ENCODE results near the gene RERE. TPM values are rescaled to one million over a fixed set of nuclear protein-coding genes. Genes with fewer than 3 reads are reported as not detected.

RERE gene
- polyA plus RNA-seq, result 10 to 100 TPM; 14.0 to 24.4 TPM

DNA sequence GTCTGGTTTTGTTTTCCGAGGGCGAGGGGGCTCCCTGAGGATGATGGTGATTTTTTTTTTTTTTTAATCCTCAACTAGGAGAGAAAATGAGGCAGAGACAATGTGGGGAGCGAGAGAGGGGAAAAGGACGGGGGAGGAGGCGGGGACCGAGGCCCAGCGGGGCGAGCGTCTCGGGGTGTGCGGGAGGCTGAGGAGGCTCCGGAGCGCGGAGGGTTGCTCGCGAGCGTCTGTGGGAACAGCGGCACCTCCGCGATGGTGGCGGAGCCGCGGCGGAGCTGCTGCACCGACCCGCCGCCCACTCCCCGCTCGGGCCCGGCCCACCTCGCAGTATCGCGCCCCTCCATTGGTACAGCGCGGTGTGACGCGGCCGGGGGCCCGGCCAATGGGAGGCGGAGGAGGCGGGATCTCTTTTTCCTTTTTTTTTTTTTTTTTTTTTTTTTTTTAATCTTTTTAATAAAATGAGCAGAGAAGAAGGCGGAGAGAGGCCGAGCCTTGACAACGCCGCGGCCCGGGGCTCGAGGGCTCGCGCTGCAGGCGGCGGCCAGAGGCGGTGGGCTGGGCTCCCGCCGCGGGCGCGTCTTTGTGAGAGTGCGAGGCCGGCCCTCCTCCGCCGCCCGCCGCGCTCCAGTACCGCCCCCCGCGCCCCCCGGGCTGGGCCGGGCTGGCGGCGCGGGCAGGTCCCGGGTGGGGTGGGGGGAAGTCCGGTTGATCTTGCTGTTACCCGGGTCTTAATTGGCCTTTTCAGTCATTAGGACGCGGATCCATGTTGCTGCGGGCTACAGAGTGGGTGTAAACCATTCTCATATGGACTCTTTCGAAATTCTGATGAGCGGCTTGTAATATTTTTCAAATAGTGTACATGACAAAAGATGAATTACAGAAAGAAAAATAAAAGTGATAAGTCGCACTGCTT is at the start of gene RERE:
RERE (minus strand) TSS at position 229 of the 913 bp plus-strand sequence.
- H3K27me3 ChIP-seq (ENCODE audit: control insufficient read depth in 1 of 2, insufficient read depth in 2 of 2, low read length in 2 of 2), result no peaks in the 10 kb centered on the region
- H3K36me3 ChIP-seq (ENCODE audit: control insufficient read depth in 2 of 2, insufficient read depth in 2 of 2, low read length in 1 of 2), result no peaks in the 10 kb centered on the region
- H3K27ac ChIP-seq (ENCODE audit: low read depth in 2 of 2, low read length in 1 of 2), result peak within 1 kb of the TSS; percentile 99 to 100
- peaks cover 0 to 2% of the 10 kb centered on the region in 2 donors for H3K4me1 ChIP-seq (ENCODE audit: control insufficient read depth in 2 of 2, insufficient read depth in 2 of 2, low read length in 1 of 2)
- WGBS, 2 donors, result 1% methylated on average over 72 to 82 of the region's 82 CpGs
- no peaks in the 10 kb centered on the region for H3K9me3 ChIP-seq (ENCODE audit: control insufficient read depth in 2 of 2, insufficient read depth in 1 of 2, low read depth in 1 of 2, low read length in 1 of 2)
- H3K4me3 ChIP-seq (ENCODE audit: low read depth in 1 of 2, low read length in 2 of 2), result peak within 1 kb of the TSS; percentile 76 to 91

DNA sequence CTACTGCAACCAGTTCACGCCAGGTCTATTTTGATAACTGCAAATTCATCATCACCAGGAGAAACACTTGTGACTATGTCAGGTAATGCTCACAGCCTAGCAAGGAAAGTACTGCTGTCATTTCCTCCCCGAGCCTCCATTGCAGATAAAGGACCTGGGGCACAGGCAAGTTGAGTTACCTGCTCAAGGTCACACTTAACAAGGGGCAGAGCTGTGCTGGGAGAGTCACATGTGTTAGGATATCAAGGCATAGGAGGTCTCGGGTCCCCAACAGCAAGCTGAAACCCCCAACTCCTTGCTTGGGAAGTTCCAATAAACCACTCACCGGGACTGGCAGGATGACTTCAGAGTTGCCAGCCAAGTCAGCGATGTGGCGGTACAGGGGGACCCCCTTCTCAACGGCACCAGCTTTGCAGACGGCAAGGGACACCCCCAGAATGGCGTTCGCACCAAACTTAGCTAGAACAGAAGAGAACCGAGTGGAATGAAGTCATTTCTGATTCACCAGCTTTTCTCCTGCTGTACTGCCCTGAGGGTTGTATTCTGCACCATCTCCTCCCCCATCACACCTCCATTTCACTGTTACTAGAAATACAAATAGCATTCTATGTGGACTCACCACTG is 49.5 kb upstream of the RERE start:
- no peak overlapping the region for H3K4me3 ChIP-seq (ENCODE audit: low read depth in 1 of 2, low read length in 2 of 2)
- WGBS, 2 donors, result 77 to 78% methylated on average over 11 of the region's 11 CpGs
- H3K27me3 ChIP-seq (ENCODE audit: control insufficient read depth in 1 of 2, insufficient read depth in 2 of 2, low read length in 2 of 2), result no peaks in the 10 kb centered on the region
- peaks cover 2 to 6% of the 10 kb centered on the region in 2 donors for H3K4me1 ChIP-seq (ENCODE audit: control insufficient read depth in 2 of 2, insufficient read depth in 2 of 2, low read length in 1 of 2)
- peaks cover 67 to 71% of the 10 kb centered on the region in 2 donors for H3K36me3 ChIP-seq (ENCODE audit: control insufficient read depth in 2 of 2, insufficient read depth in 2 of 2, low read length in 1 of 2)
- H3K9me3 ChIP-seq (ENCODE audit: control insufficient read depth in 2 of 2, insufficient read depth in 1 of 2, low read depth in 1 of 2, low read length in 1 of 2), result no peaks in the 10 kb centered on the region
- peak overlapping the region in 1 of 2 donors; percentile 20 for H3K27ac ChIP-seq (ENCODE audit: low read depth in 2 of 2, low read length in 1 of 2)

DNA sequence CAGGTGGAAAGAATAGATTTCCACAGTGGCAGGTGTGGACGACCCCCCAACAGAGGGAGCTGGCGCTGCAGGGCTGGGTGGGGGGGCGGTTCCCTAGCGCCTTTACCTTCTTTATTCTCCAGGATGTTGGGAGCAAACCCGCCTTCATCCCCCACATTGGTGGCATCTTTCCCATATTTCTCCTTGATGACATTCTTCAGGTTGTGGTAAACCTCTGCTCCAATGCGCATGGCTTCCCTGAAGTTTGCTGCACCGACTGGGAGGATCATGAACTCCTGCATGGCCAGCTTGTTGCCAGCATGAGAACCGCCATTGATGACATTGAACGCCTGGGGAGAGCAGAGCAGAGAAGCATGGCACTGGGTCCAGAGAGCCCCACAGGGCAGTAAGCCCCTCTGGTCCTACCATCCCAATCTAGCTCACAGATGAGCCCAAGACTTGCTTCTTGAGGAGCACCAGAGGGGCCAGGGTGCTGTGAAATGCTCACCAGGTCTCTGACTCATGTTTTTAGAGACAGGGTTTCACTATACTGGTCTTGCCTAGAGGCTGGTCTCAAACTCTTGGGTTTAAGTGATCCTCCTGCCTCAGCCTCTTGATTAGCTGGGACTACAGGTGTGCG is 48.8 kb upstream of the RERE start:
- Histone ChIP-seq H3K27me3 (ENCODE audit: control insufficient read depth in 1 of 2, insufficient read depth in 2 of 2, low read length in 2 of 2) (no peaks in the 10 kb centered on the region), H3K4me3 (ENCODE audit: low read depth in 1 of 2, low read length in 2 of 2) (no peak overlapping the region), H3K36me3 (ENCODE audit: control insufficient read depth in 2 of 2, insufficient read depth in 2 of 2, low read length in 1 of 2) (peaks cover 62 to 68% of the 10 kb centered on the region in 2 donors), H3K27ac (ENCODE audit: low read depth in 2 of 2, low read length in 1 of 2) (no peak overlapping the region), H3K9me3 (ENCODE audit: control insufficient read depth in 2 of 2, insufficient read depth in 1 of 2, low read depth in 1 of 2, low read length in 1 of 2) (no peaks in the 10 kb centered on the region), H3K4me1 (ENCODE audit: control insufficient read depth in 2 of 2, insufficient read depth in 2 of 2, low read length in 1 of 2) (peaks cover under 1 to 2% of the 10 kb centered on the region in 2 donors)
- WGBS, 2 donors, result 85 to 92% methylated on average over 10 of the region's 10 CpGs

DNA sequence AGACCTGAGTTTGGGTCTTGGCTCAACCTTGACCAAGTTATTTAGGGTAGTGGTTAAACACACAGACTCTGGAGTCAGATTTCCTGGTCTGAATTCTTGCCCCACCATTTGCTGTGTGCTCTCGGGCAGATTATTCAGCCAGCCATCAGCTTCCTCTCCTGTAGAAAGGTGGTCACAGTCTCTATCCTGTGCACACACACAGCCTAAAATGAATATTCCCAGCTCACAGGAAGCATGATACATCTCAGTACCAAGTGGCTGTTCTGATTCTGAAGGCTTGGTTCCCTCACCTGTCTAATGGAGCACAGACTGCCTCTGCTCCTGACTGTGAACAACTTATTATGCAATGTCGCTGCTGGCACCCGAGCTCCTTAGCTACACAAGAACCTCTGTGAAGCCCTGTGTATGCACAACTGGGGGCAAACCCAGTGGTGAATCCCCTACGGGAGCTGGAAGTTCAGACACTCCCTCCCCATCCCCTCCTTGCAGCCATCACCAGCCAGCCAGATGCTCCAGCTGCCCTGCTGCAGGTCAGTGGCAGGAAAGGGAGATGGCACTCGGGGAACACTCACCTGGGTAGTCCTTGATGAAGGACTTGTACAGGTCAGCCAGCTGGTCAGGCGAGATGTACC is 47.4 kb upstream of the RERE start:
- Histone ChIP-seq H3K36me3 (ENCODE audit: control insufficient read depth in 2 of 2, insufficient read depth in 2 of 2, low read length in 1 of 2) (peaks cover 57 to 70% of the 10 kb centered on the region in 2 donors), H3K27ac (ENCODE audit: low read depth in 2 of 2, low read length in 1 of 2) (no peak overlapping the region), H3K27me3 (ENCODE audit: control insufficient read depth in 1 of 2, insufficient read depth in 2 of 2, low read length in 2 of 2) (no peaks in the 10 kb centered on the region), H3K9me3 (ENCODE audit: control insufficient read depth in 2 of 2, insufficient read depth in 1 of 2, low read depth in 1 of 2, low read length in 1 of 2) (no peaks in the 10 kb centered on the region), H3K4me3 (ENCODE audit: low read depth in 1 of 2, low read length in 2 of 2) (no peak overlapping the region), H3K4me1 (ENCODE audit: control insufficient read depth in 2 of 2, insufficient read depth in 2 of 2, low read length in 1 of 2) (peaks cover 0 to 2% of the 10 kb centered on the region in 2 donors)
- WGBS, 2 donors, result 84 to 90% methylated on average over 6 of the region's 6 CpGs

DNA sequence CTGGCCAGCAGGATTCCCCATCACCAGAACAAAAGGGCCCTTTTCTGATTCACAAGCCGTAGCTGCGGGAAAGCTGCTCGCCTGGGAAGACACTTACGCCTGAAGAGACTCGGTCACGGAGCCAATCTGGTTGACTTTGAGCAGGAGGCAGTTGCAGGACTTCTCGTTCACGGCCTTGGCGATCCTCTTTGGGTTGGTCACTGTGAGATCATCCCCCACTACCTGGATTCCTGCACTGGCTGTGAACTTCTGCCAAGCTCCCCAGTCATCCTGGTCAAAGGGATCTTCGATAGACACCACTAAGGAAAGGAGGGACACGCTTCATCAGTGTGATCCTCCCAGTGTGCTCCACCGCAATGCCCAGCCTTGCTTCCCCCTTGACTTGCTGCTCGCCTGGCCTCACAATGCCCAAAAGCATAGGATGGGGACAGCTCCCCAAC is 46.4 kb upstream of the RERE start:
- 92 to 93% methylated on average over 13 of the region's 13 CpGs for WGBS, 2 donors
- Histone ChIP-seq H3K36me3 (ENCODE audit: control insufficient read depth in 2 of 2, insufficient read depth in 2 of 2, low read length in 1 of 2) (peaks cover 51 to 71% of the 10 kb centered on the region in 2 donors), H3K27ac (ENCODE audit: low read depth in 2 of 2, low read length in 1 of 2) (no peak overlapping the region), H3K9me3 (ENCODE audit: control insufficient read depth in 2 of 2, insufficient read depth in 1 of 2, low read depth in 1 of 2, low read length in 1 of 2) (no peaks in the 10 kb centered on the region), H3K4me1 (ENCODE audit: control insufficient read depth in 2 of 2, insufficient read depth in 2 of 2, low read length in 1 of 2) (peaks cover 0 to 2% of the 10 kb centered on the region in 2 donors), H3K27me3 (ENCODE audit: control insufficient read depth in 1 of 2, insufficient read depth in 2 of 2, low read length in 2 of 2) (no peaks in the 10 kb centered on the region), H3K4me3 (ENCODE audit: low read depth in 1 of 2, low read length in 2 of 2) (no peak overlapping the region)

DNA sequence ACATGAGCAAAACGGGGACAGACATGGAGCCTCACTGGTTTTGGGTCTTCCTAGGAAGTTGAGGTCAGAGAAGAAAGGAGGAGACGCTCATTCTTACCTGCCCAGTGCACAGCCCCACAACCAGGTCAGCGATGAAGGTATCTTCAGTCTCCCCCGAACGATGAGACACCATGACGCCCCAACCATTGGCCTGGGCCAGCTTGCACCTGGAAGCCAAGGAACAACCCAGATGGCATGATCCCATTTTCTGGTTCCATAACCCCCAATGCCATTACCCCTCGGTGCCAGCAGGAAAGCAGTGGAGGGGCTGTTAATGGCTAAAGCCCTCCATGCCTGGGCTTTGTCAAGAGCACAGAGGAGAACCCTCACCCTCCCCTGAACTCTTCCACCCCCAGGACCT is 45.7 kb upstream of the RERE start:
- no peaks in the 10 kb centered on the region for H3K9me3 ChIP-seq (ENCODE audit: control insufficient read depth in 2 of 2, insufficient read depth in 1 of 2, low read depth in 1 of 2, low read length in 1 of 2)
- peaks cover 51 to 71% of the 10 kb centered on the region in 2 donors for H3K36me3 ChIP-seq (ENCODE audit: control insufficient read depth in 2 of 2, insufficient read depth in 2 of 2, low read length in 1 of 2)
- H3K27ac ChIP-seq (ENCODE audit: low read depth in 2 of 2, low read length in 1 of 2), result no peak overlapping the region
- no peak overlapping the region for H3K4me3 ChIP-seq (ENCODE audit: low read depth in 1 of 2, low read length in 2 of 2)
- 89 to 92% methylated on average over 7 of the region's 7 CpGs for WGBS, 2 donors
- peaks cover 0 to 2% of the 10 kb centered on the region in 2 donors for H3K4me1 ChIP-seq (ENCODE audit: control insufficient read depth in 2 of 2, insufficient read depth in 2 of 2, low read length in 1 of 2)
- H3K27me3 ChIP-seq (ENCODE audit: control insufficient read depth in 1 of 2, insufficient read depth in 2 of 2, low read length in 2 of 2), result no peaks in the 10 kb centered on the region

DNA sequence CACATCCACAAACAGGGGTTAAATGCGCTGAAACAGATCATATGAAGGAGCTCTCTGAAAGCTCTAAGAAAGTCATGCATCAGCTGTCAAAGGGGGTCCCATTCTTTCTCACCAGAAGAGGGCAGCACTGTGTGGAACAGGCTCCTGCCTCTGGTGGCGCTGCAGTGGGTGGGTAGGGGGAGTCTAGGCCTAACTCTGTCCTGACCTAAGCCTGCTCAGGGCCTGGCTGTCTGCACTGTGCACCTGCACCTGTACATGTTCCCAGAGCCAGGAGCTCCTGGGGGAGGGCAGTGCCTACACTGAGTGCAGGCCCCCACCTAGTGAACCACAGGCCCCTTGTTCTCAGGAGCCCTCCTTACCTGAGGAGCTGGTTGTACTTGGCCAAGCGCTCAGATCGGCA is 45.1 kb upstream of the RERE start:
- Histone ChIP-seq H3K4me3 (ENCODE audit: low read depth in 1 of 2, low read length in 2 of 2) (no peak overlapping the region), H3K4me1 (ENCODE audit: control insufficient read depth in 2 of 2, insufficient read depth in 2 of 2, low read length in 1 of 2) (peaks cover 0 to 2% of the 10 kb centered on the region in 2 donors), H3K9me3 (ENCODE audit: control insufficient read depth in 2 of 2, insufficient read depth in 1 of 2, low read depth in 1 of 2, low read length in 1 of 2) (no peaks in the 10 kb centered on the region), H3K27me3 (ENCODE audit: control insufficient read depth in 1 of 2, insufficient read depth in 2 of 2, low read length in 2 of 2) (no peaks in the 10 kb centered on the region), H3K36me3 (ENCODE audit: control insufficient read depth in 2 of 2, insufficient read depth in 2 of 2, low read length in 1 of 2) (peaks cover 51 to 71% of the 10 kb centered on the region in 2 donors), H3K27ac (ENCODE audit: low read depth in 2 of 2, low read length in 1 of 2) (no peak overlapping the region)
- 74 to 89% methylated on average over 4 of the region's 4 CpGs for WGBS, 2 donors

DNA sequence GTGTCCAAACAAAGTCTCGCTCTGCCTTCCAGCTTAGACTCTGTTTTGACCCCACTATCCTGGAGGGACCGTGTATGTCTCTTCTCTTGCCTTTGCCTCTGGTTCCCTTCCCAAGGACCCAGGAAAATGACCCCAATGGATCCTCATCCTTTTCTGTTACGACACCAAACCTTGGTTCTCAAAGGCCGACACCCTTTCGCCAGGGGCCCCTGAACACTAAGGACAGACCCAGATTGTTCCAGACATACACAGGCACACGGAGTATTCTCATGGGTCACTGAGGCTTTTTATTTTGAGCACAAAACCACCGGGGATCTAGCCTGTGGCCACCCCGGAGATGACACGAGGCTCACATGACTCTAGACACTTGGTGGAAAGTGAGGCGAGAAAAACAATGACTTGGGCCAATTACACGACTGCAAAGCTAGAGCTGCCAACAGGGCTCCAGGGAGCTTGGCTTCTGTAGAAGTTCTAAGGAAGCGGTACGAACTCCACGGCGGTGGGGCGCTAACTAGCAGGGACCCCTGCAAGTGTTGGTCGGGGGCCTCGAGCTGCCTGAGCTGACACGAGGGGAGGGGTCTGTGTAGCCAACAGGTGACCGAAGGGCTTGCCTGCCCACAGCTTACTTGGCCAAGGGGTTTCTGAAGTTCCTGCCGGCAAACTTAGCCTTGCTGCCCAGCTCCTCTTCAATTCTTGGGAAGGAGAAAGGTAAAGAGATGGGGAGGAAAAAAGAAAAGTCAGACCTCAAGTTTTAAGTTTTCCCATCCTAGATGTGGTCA is 43.5 kb upstream of the RERE start:
- H3K36me3 ChIP-seq (ENCODE audit: control insufficient read depth in 2 of 2, insufficient read depth in 2 of 2, low read length in 1 of 2), result peaks cover 42 to 66% of the 10 kb centered on the region in 2 donors
- H3K9me3 ChIP-seq (ENCODE audit: control insufficient read depth in 2 of 2, insufficient read depth in 1 of 2, low read depth in 1 of 2, low read length in 1 of 2), result no peaks in the 10 kb centered on the region
- H3K4me1 ChIP-seq (ENCODE audit: control insufficient read depth in 2 of 2, insufficient read depth in 2 of 2, low read length in 1 of 2), result peaks cover 0 to 2% of the 10 kb centered on the region in 2 donors
- H3K4me3 ChIP-seq (ENCODE audit: low read depth in 1 of 2, low read length in 2 of 2), result no peak overlapping the region
- 78 to 83% methylated on average over 21 of the region's 21 CpGs for WGBS, 2 donors
- no peaks in the 10 kb centered on the region for H3K27me3 ChIP-seq (ENCODE audit: control insufficient read depth in 1 of 2, insufficient read depth in 2 of 2, low read length in 2 of 2)
- no peak overlapping the region for H3K27ac ChIP-seq (ENCODE audit: low read depth in 2 of 2, low read length in 1 of 2)
